GM21619 (cell line): ENCODE results near the gene RHOU.
"Not testable (repeated sequence)": the region's sequence is repeated elsewhere in the genome, so short reads cannot be mapped to it uniquely, and the experiment has no call there.

ENCODE experiments used
- ATAC-seq: cut with Tn5 transposase; IDR thresholded peaks from one replicate; pipeline ENCODE4 v1.9.1; 2021; ENCODE audit not compliant: unreplicated experiment

Gene RHOU

GRCh38 chr1:228755800-228756199 is 20.5 kb downstream of the RHOU start:
- no peak for ATAC-seq

- no peak for ATAC-seq
Measured at GRCh38 chr1:228756457-228756856, 21.2 kb downstream of the RHOU start.

GRCh38 chr1:228758447-228758846 is 23.2 kb downstream of the RHOU start:
- ATAC-seq = no peak

- no peak for ATAC-seq
Measured at GRCh38 chr1:228760979-228761378, 25.7 kb downstream of the RHOU start.

GRCh38 chr1:228763561-228763960 is 28.3 kb downstream of the RHOU start:
- ATAC-seq = no peak

GRCh38 chr1:228765168-228765946 is 30.1 kb downstream of the RHOU start:
- no peak for ATAC-seq

GRCh38 chr1:228766788-228767187 is 31.5 kb downstream of the RHOU start:
- ATAC-seq = no peak

GRCh38 chr1:228767636-228768354 is 32.5 kb downstream of the RHOU start:
- no peak for ATAC-seq

- no peak for ATAC-seq
Measured at GRCh38 chr1:228768355-228769000, 33.2 kb downstream of the RHOU start.

GRCh38 chr1:228770779-228771223 is 35.5 kb downstream of the RHOU start:
- no peak for ATAC-seq

GRCh38 chr1:228772516-228773212 is 37.4 kb downstream of the RHOU start:
- ATAC-seq = no peak

- not testable (repeated sequence) for ATAC-seq
Measured at GRCh38 chr1:228775946-228776345, 40.7 kb downstream of the RHOU start.

- no peak for ATAC-seq
Measured at GRCh38 chr1:228776449-228776848, 41.2 kb downstream of the RHOU start.

GRCh38 chr1:228777236-228777635 is 42.0 kb downstream of the RHOU start:
- no peak for ATAC-seq

GRCh38 chr1:228778026-228778425 is 42.7 kb downstream of the RHOU start:
- ATAC-seq = no peak

GRCh38 chr1:228778466-228778865 is 43.2 kb downstream of the RHOU start:
- ATAC-seq = no peak

GRCh38 chr1:228778961-228779360 is 43.7 kb downstream of the RHOU start:
- ATAC-seq = no peak

GRCh38 chr1:228781161-228781808 is 46.0 kb downstream of the RHOU start:
- ATAC-seq = no peak

GRCh38 chr1:228781809-228782661 is 46.8 kb downstream of the RHOU start:
- ATAC-seq = no peak
